Epidermal melanocyte (primary cell): ENCODE results near the gene PPP4R1.

Experiments
- DNase-seq: peaks from one replicate; pipeline ENCODE4 v3.0.0; 2011; ENCODE audit warnings: low spot score; ENCODE audit not compliant: insufficient read length

PPP4R1 gene

GRCh38 chr18:9516437-9517064 is 97.8 kb downstream of the PPP4R1 start:
- DNase-seq, result no peak

- DNase-seq, result no peak
Observed at GRCh38 chr18:9513971-9514512, 100.3 kb downstream of the PPP4R1 start.

- no peak for DNase-seq
Observed at GRCh38 chr18:9508446-9509025, 105.8 kb downstream of the PPP4R1 start.

- DNase-seq, result no peak
Observed at GRCh38 chr18:9507565-9508088, 106.7 kb downstream of the PPP4R1 start.

GRCh38 chr18:9506046-9506792 is 108.1 kb downstream of the PPP4R1 start:
- DNase-seq, result no peak
